NCI-H2196 treated with DMSO at 0.1 percent for 48 hours (cell line): Measurements from ENCODE around the gene LRFN5.

ENCODE experiments used
- DNase-seq: peaks from one replicate; lab custom pipeline; 2025; ENCODE audit not compliant: unreplicated experiment; lab: John Stamatoyannopoulos, UW

Gene LRFN5

GRCh38 chr14:41766772-41767171, 160.1 kb downstream of the LRFN5 start:
- DNase-seq: no peak

GRCh38 chr14:41773536-41774279, 167.0 kb downstream of the LRFN5 start:
- DNase-seq: no peak

- DNase-seq: no peak
Observed at GRCh38 chr14:41782511-41782910, 175.8 kb downstream of the LRFN5 start.

GRCh38 chr14:41783403-41783802, 176.7 kb downstream of the LRFN5 start:
- no peak for DNase-seq

- no peak for DNase-seq
Observed at GRCh38 chr14:41785696-41786095, 179.0 kb downstream of the LRFN5 start.

GRCh38 chr14:41799817-41800216, 193.1 kb downstream of the LRFN5 start:
- DNase-seq: no peak

- no peak for DNase-seq
Observed at GRCh38 chr14:41805633-41806032, 199.0 kb downstream of the LRFN5 start.

GRCh38 chr14:41806366-41806975, 199.8 kb downstream of the LRFN5 start:
- no peak for DNase-seq

- no peak for DNase-seq
Observed at GRCh38 chr14:41810362-41810761, 203.7 kb downstream of the LRFN5 start.

- no peak for DNase-seq
Observed at GRCh38 chr14:41817626-41818025, 210.9 kb downstream of the LRFN5 start.

- no peak for DNase-seq
Observed at GRCh38 chr14:41824441-41824840, 217.8 kb downstream of the LRFN5 start.

GRCh38 chr14:41825622-41826021, 218.9 kb downstream of the LRFN5 start:
- no peak for DNase-seq

GRCh38 chr14:41830714-41831406, 224.2 kb downstream of the LRFN5 start:
- no peak for DNase-seq

- DNase-seq: no peak
Observed at GRCh38 chr14:41839661-41840060, 233.0 kb downstream of the LRFN5 start.

- no peak for DNase-seq
Observed at GRCh38 chr14:41859336-41859735, 252.7 kb downstream of the LRFN5 start.

GRCh38 chr14:41860586-41860985, 253.9 kb downstream of the LRFN5 start:
- no peak for DNase-seq

- no peak for DNase-seq
Observed at GRCh38 chr14:41865894-41866293, 259.2 kb downstream of the LRFN5 start.

GRCh38 chr14:41868396-41868795, 261.7 kb downstream of the LRFN5 start:
- DNase-seq: no peak

- DNase-seq: no peak
Observed at GRCh38 chr14:41872931-41873685, 266.4 kb downstream of the LRFN5 start.

GRCh38 chr14:41873686-41874317, 267.1 kb downstream of the LRFN5 start:
- DNase-seq: no peak

GRCh38 chr14:41875116-41875515, 268.4 kb downstream of the LRFN5 start:
- DNase-seq: no peak
